ENCODE results near the gene TNIP3.
"Not testable (repeated sequence)": the region's sequence is repeated elsewhere in the genome, so short reads cannot be mapped to it uniquely, and the experiment has no call there.

Gene TNIP3

GRCh38 chr4:121164291-121164690 is at the start of gene TNIP3:
TSS of gene TNIP3 (minus strand) at chr4:121164321. CDS start at chr4:121164125, 196 bp downstream.
- no peak for DNase-seq (ENCODE audit: low read depth)

- DNase-seq (ENCODE audit: low read depth), result no peak
These were observed 48.7 kb upstream of the TNIP3 start for GRCh38 chr4:121212806-121213205.

- DNase-seq (ENCODE audit: low read depth), result no peak
These were observed 45.0 kb upstream of the TNIP3 start for GRCh38 chr4:121209171-121209570.

GRCh38 chr4:121208244-121209007 is 44.3 kb upstream of the TNIP3 start:
- DNase-seq (ENCODE audit: low read depth), result no peak

GRCh38 chr4:121205777-121206176 is 41.7 kb upstream of the TNIP3 start:
- DNase-seq (ENCODE audit: low read depth), result not testable (repeated sequence)

GRCh38 chr4:121200795-121201472 is 36.8 kb upstream of the TNIP3 start:
- DNase-seq (ENCODE audit: low read depth), result no peak

DNA sequence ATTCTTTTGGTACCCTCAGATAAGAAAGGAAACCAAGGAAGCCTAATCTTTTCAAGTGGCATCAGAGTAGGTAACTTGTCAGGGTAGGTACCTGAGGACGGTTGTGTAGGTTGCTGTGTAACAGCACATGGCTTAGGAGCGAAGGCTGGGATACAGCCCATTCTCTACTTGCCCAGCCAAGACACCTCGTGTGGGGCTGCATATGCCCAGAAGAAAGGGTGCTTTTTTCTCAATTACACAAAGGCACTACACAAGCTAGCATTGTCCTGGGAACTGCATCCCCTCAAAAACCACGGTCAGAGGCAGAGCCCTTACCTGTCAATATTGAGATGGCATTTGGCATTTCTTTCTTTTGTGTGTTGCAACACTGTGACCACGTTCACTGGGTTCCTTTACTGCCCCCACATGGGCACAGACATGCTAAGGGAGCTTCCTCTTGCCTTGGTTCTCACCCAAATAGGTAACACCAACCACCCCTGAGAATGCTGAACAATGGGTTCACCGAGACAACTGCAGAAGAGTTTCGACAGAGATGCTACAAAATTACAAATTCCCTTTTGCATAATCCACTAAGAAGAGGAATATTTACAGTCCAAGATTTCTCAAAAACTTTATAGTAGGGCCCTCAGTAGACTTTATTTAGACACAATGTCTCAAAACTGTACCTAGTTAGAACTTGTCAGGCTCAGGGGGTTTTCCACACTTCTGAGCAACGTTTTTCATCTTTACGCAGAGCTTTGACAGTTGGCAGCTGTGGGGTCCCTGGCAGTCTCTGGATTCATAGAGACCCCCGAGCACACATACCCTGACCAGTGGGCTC is 35.8 kb upstream of the TNIP3 start:
- DNase-seq (ENCODE audit: low read depth), result no peak

DNA sequence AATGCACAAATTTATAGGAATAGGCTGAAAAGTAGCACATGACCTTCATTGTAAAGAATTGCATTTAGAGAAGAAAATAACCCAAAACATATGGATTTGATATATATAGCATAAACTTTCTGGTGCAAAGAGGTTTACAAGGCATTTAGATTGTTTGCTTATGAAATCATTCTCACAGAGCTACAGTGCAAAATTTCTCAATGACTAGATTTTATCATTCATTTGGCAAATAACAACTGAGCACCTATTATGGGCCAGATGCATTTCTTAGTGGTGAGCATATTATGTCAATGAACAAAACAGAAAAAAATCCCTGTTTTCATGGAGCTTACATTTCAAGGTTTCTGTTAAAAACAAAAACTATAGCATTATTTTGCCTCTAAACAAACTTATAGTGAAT is 34.1 kb upstream of the TNIP3 start:
- DNase-seq (ENCODE audit: low read depth), result no peak

- no peak for DNase-seq (ENCODE audit: low read depth)
These were observed 31.5 kb upstream of the TNIP3 start for GRCh38 chr4:121195649-121196048.

DNA sequence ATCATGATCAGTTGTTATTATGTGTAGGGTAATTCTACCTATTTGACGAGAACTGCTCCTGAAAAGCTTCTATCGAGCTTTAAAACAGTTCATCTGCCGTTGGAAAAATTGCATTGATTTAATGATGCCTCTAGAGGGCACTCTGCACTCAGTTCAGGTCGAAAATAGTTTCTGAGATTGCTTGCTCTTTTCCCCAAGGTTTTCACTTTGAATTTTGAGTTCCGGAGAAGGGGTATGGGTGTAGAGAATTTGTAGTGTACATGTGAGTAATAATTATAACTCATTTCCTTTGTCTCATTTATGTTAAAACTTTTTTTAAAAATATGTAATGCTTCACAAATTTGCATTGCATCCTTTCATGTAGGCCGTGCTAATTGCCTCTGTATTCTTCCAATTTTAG is 28.4 kb upstream of the TNIP3 start:
- DNase-seq (ENCODE audit: low read depth), result no peak

DNA sequence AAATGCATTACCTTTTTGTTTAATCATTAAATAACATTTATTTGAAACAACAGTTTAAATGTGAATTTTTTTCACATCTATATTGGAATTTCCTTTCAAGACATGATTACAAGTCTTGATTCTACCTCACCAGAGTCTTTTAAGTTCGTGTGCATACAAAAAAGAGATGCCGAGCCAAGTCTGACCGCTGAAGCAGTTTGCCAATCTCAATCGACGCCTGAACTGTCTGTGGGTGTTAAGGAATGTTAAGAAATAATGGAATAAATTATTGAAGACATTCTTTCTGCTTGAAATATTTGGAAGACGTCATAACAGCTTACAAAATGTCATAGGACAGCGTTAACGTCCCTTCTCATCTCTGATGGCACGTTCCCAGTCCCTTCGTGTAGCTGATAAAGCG is 27.9 kb upstream of the TNIP3 start:
- DNase-seq (ENCODE audit: low read depth), result no peak

DNA sequence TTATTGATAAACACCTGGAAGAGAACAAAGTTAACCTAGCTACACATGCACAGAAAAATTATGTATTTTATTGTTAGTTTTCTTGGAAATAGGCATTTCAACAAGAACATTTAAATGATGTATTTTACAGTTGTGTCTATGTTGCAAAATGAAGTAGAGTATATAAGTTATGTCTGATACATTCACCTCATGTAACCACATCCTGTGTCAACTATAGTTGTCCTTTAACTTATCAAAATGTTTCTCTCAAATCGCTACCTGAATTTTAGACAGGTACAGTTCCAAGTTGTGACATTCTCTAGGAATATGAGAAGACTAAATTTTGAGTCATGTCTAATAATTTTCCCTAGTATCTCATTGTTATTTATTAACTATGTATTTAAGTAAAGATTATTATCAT is 27.2 kb upstream of the TNIP3 start:
- DNase-seq (ENCODE audit: low read depth), result no peak

GRCh38 chr4:121190389-121190788 is 26.3 kb upstream of the TNIP3 start:
- DNase-seq (ENCODE audit: low read depth), result no peak

GRCh38 chr4:121189326-121190215 is 25.4 kb upstream of the TNIP3 start:
- peak; percentile 20 for DNase-seq (ENCODE audit: low read depth)

- DNase-seq (ENCODE audit: low read depth), result no peak
These were observed 23.1 kb upstream of the TNIP3 start for GRCh38 chr4:121187206-121187605.

DNA sequence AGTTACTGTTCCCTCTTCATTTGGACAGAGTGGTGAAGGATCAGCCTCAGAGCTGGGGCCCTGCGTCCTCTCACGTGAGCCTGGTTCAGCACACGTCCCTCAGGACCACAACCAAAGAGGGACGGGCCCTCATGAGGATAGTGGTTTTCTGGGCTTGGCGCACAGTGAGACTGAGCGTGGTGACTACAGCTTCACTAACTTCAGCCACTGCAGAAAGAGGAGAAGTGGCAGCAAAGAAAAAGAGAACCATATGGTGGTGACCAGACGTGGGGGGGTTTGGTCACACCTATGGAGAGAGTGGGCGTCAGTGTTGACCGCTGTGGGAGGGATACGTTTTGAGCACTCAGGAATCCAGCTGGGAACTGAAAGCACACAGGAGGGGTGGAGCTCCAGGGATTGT is 21.8 kb upstream of the TNIP3 start:
- DNase-seq (ENCODE audit: low read depth), result no peak

GRCh38 chr4:121183989-121184388 is 19.9 kb upstream of the TNIP3 start:
- DNase-seq (ENCODE audit: low read depth), result no peak

GRCh38 chr4:121183361-121183760 is 19.2 kb upstream of the TNIP3 start:
- DNase-seq (ENCODE audit: low read depth), result no peak

DNA sequence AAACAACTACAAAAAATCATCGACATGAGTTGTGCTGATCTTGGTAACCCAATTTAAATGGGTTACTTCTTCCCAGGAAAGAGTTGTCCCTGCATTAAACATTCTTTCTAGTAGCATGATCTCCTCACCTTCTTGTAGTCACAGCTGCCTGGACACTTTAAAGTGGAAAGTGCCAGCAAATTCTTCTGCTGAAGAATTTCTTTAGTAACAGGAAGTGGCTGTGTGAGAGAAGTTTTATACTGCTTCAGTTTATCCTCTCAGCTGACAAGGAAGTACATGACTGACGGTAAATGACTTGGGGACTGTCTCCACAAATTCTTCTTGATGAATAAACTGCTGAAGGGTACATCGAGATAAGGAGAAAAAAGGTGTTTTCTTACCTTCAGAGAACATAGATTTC is 18.2 kb upstream of the TNIP3 start:
- DNase-seq (ENCODE audit: low read depth), result no peak

DNA sequence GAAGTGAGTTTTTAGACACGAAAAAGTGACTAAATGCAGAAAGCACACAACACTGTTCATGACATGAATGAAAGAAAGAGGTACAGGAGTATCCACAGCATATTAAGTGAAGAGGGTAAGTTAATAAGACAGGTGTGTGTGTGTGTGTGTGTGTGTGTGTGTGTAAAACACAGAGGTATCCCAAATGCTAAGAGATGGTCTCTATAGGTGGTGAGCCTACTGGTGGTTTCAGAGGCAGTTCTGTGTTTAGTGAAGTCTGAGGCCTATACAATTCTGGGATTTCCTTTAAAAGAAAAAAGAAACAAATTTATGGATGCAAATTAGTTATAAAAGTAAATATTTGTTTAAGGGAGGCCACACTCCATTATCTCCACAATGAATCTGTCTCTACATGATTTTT is 17.4 kb upstream of the TNIP3 start:
- DNase-seq (ENCODE audit: low read depth), result no peak

DNA sequence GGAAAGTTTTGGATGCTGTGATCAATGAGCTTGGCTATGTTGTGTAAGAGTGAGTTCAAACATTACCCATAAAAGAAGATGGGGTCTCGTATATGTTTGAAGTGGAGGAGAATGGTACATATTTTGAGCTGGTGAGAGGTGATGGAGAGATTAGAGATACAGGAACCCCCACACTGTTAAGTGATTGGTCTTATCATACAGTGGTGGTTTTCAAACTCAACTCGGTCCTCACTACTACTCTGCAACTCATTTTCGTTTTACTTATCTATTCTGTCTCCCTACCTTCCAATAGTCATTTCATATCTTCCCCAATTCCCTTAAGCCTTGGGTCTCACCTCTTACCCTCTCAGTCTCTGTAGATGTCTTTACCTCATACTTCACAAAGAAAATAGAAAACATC is 16.4 kb upstream of the TNIP3 start:
- DNase-seq (ENCODE audit: low read depth), result no peak

Measured in stimulated activated CD8-positive, alpha-beta memory T cell treated with anti-CD3 and anti-CD28 coated beads, Interleukin-4, amount 100 ng/mL, for 24 hours (primary cell).